Nephron (organoid): ENCODE results near the gene HYCC1.
"Not testable (repeated sequence)": the region's sequence is repeated elsewhere in the genome, so short reads cannot be mapped to it uniquely, and the experiment has no call there.

ENCODE experiments used
- H3K27ac Mint-ChIP-seq, 3 experiments: 2 replicates each; pipeline ENCODE4 v1.8.0; 2020; ENCODE audit warnings: mixed read lengths in 3 of 3, mild to moderate bottlenecking in 2 of 3, moderate library complexity in 1 of 3
- H3K27me3 Mint-ChIP-seq: 2 replicates; pipeline ENCODE4 v1.8.0; 2021; ENCODE audit warnings: low read depth, mild to moderate bottlenecking, moderate library complexity, mixed read lengths
- H3K36me3 Mint-ChIP-seq: 2 replicates; pipeline ENCODE4 v1.8.0; 2020; ENCODE audit warnings: low read depth, mixed read lengths
- H3K4me1 Mint-ChIP-seq: 2 replicates; pipeline ENCODE4 v1.8.0; 2020; ENCODE audit warnings: mixed read lengths
- H3K4me3 Mint-ChIP-seq, 3 experiments: 2 replicates each; pipeline ENCODE4 v1.8.0; 2020; ENCODE audit warnings: mild to moderate bottlenecking in 3 of 3, mixed read lengths in 3 of 3, moderate library complexity in 2 of 3
- H3K9me3 Mint-ChIP-seq: 2 replicates; pipeline ENCODE4 v1.8.0; 2020; ENCODE audit warnings: mixed read lengths
- CTCF ChIP-seq, 3 experiments: fragments of 200-600 bp; sonication (generic); IDR thresholded peaks; one replicate each; pipeline ENCODE4 v1.5.0; 2021; ENCODE audit warnings: antibody characterized with exemption in 3 of 3; ENCODE audit not compliant: unreplicated experiment in 3 of 3

The HYCC1 gene

DNA sequence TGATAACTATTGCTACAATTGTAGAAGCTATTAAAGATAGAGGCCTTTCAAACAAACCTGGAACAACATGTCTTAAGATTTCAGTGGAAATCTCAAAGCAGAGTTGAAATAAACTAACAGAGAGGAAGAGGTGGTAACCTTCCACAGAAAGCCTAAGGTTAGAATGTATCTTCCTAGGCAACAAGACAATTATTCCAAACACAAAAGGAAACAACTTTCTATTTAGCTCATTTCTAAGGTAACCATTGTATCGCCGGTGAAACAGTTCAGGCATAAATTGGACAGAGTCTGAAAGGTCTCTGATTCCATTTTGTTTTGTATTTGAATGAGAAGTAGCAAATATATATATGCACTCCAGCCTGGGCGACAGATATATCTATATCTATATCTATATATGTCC is 30.7 kb upstream of the HYCC1 start:
- H3K4me1 Mint-ChIP-seq: no peaks in the 10 kb centered on the region
- H3K9me3 Mint-ChIP-seq: peaks cover 21% of the 10 kb centered on the region
- H3K27me3 Mint-ChIP-seq: no peaks in the 10 kb centered on the region
- peaks cover 10% of the 10 kb centered on the region for H3K36me3 Mint-ChIP-seq
- H3K4me3 Mint-ChIP-seq: no peak overlapping the region
- H3K27ac Mint-ChIP-seq: no peak overlapping the region
- no peak for TF ChIP-seq CTCF (IDR thresholded peaks at IDR 0.05; ENCODE audit: unreplicated experiment in 3 of 3)

DNA sequence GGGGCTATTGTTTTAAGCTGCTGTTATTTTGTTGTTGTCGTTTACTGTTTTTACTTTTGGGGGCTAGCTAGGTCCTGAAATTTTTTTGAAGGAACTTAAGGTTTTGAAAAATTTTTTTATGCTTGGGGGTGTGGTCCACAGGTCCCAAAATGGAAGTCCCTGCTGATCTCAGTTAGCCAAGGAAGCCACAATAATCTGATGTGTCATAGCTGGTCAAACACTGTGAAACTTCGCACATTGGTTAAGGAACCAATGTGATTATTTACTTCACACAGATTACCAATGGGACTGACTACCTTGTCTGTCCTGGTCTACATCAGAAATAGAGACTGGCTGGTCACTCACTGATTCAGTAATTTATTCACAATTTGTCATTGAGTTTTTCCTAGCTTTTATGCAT is 29.5 kb upstream of the HYCC1 start:
- no peak for TF ChIP-seq CTCF (IDR thresholded peaks at IDR 0.05; ENCODE audit: unreplicated experiment in 3 of 3)
- Mint-ChIP-seq H3K36me3 (peaks cover 10% of the 10 kb centered on the region), H3K9me3 (peaks cover 19% of the 10 kb centered on the region)

GRCh38 chr7:23039674-23040073 is 25.7 kb upstream of the HYCC1 start:
- H3K27me3 Mint-ChIP-seq, H3K4me1 Mint-ChIP-seq, H3K4me3 Mint-ChIP-seq, H3K36me3 Mint-ChIP-seq, H3K27ac Mint-ChIP-seq: not testable (repeated sequence)
- peaks cover 10% of the 10 kb centered on the region for H3K9me3 Mint-ChIP-seq

More for the DNA sequence above, 29.5 kb upstream of the HYCC1 start:
- no peak overlapping the region for H3K4me3 Mint-ChIP-seq
- no peak overlapping the region for H3K27ac Mint-ChIP-seq
- H3K27me3 Mint-ChIP-seq: no peaks in the 10 kb centered on the region
- H3K4me1 Mint-ChIP-seq: no peaks in the 10 kb centered on the region

GRCh38 chr7:23035542-23036371 is 21.8 kb upstream of the HYCC1 start:
- not testable (repeated sequence) for H3K4me3 Mint-ChIP-seq, H3K36me3 Mint-ChIP-seq, H3K27ac Mint-ChIP-seq, H3K9me3 Mint-ChIP-seq, H3K4me1 Mint-ChIP-seq, H3K27me3 Mint-ChIP-seq

GRCh38 chr7:23027261-23027660 is 13.3 kb upstream of the HYCC1 start:
- Mint-ChIP-seq H3K4me1 (peaks cover 29% of the 10 kb centered on the region), H3K27ac (no peak overlapping the region), H3K4me3 (no peak overlapping the region)

GRCh38 chr7:23026164-23026563 is 12.2 kb upstream of the HYCC1 start:
- H3K27me3 Mint-ChIP-seq: peaks cover 7% of the 10 kb centered on the region
- TF ChIP-seq CTCF (IDR thresholded peaks at IDR 0.05; ENCODE audit: unreplicated experiment in 3 of 3): no peak
- no peak overlapping the region for H3K27ac Mint-ChIP-seq
- H3K4me3 Mint-ChIP-seq: no peak overlapping the region
- peaks cover 8% of the 10 kb centered on the region for H3K9me3 Mint-ChIP-seq
- peaks cover 31% of the 10 kb centered on the region for H3K4me1 Mint-ChIP-seq
- no peaks in the 10 kb centered on the region for H3K36me3 Mint-ChIP-seq

More at GRCh38 chr7:23027261-23027660, 13.3 kb upstream of the HYCC1 start:
- no peak for TF ChIP-seq CTCF (IDR thresholded peaks at IDR 0.05; ENCODE audit: unreplicated experiment in 3 of 3)
- H3K36me3 Mint-ChIP-seq: no peaks in the 10 kb centered on the region
- peaks cover 7% of the 10 kb centered on the region for H3K27me3 Mint-ChIP-seq
- peaks cover 3% of the 10 kb centered on the region for H3K9me3 Mint-ChIP-seq

DNA sequence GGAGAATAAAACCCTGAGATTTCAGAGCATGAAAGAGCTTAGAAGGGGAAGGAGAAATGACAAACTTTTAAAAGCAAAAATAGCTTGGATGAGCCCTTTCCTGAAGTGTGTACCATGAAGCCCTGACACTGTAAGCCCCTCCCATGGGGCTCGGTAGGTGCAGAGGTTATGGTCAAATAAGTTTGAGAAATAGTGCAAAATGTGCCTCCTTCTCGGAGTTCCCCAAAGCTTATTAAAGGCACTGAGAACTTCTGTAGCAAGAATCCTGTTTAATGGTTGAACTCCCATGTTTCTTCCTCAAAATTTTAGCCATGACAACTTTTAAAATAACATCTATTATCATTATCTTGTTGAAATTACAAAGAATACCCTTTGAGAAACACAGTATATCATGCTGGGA is 10.5 kb upstream of the HYCC1 start:
- no peaks in the 10 kb centered on the region for H3K36me3 Mint-ChIP-seq
- no peak for TF ChIP-seq CTCF (IDR thresholded peaks at IDR 0.05; ENCODE audit: unreplicated experiment in 3 of 3)
- H3K27ac Mint-ChIP-seq: no peak overlapping the region
- no peak overlapping the region for H3K4me3 Mint-ChIP-seq
- H3K27me3 Mint-ChIP-seq: peaks cover 7% of the 10 kb centered on the region
- peaks cover 31% of the 10 kb centered on the region for H3K4me1 Mint-ChIP-seq
- H3K9me3 Mint-ChIP-seq: peaks cover 8% of the 10 kb centered on the region
